ENCODE data around the gene ZNF580.

DNA sequence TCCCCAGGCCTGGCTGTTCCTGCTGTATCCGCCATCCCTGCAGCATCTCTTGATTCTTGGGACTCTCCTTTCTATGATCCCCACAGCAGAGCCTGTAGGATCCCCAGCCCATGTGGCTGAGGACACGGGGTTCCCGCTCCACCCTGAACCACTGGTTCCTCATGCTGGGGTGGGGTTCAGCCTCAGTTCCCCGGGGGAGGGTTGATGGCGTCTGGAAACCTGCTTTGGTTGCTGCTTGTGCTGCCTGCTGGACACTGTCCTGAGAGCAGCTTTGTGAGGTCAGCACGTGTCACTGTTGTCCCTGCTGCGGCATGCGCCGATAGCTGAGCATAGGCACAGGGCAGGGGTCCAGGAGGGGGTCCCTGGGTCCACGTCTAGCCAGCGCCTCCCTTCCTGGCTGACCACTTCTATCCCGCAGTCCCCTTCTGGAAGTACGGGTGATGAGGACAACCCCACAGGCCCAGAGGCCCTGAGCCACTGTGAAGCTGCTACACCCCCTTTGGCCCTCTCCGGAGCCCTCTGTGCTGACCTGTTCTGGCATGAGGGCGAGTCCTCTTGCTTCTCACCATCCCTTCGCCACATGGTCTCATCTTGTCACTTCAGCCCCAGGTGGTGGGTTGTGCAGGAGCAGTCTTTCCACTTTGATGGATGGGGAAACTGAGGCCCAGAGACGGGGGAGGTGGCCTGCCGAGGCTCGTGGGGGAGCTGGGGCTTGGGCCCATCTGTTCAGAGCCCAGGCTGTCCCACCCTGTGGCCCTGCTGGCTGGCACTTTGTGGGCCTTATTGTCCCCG, 39.7 kb downstream of the ZNF580 start:
- no peak for TF ChIP-seq EZH2phosphoT487 (IDR thresholded peaks at IDR 0.05; ENCODE audit: borderline replicate concordance)
- TF ChIP-seq, protein P1, sequence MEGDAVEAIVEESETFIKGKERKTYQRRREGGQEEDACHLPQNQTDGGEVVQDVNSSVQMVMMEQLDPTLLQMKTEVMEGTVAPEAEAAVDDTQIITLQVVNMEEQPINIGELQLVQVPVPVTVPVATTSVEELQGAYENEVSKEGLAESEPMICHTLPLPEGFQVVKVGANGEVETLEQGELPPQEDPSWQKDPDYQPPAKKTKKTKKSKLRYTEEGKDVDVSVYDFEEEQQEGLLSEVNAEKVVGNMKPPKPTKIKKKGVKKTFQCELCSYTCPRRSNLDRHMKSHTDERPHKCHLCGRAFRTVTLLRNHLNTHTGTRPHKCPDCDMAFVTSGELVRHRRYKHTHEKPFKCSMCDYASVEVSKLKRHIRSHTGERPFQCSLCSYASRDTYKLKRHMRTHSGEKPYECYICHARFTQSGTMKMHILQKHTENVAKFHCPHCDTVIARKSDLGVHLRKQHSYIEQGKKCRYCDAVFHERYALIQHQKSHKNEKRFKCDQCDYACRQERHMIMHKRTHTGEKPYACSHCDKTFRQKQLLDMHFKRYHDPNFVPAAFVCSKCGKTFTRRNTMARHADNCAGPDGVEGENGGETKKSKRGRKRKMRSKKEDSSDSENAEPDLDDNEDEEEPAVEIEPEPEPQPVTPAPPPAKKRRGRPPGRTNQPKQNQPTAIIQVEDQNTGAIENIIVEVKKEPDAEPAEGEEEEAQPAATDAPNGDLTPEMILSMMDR (conservative IDR thresholded peaks at IDR 0.05; ENCODE audit: low read length), result no peak

Measured in Loucy (cell line).